HG02623 (cell line): ENCODE data around the gene AK1.
A peak's percentile ranks its signal among the peaks of the same experiment; 100 is the strongest.

ENCODE experiments used
- ATAC-seq: cut with Tn5 transposase; IDR thresholded peaks from one replicate; pipeline ENCODE4 v1.9.1; 2021; ENCODE audit warnings: moderate library complexity; ENCODE audit not compliant: unreplicated experiment

AK1 gene, protein sequence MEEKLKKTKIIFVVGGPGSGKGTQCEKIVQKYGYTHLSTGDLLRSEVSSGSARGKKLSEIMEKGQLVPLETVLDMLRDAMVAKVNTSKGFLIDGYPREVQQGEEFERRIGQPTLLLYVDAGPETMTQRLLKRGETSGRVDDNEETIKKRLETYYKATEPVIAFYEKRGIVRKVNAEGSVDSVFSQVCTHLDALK

DNA sequence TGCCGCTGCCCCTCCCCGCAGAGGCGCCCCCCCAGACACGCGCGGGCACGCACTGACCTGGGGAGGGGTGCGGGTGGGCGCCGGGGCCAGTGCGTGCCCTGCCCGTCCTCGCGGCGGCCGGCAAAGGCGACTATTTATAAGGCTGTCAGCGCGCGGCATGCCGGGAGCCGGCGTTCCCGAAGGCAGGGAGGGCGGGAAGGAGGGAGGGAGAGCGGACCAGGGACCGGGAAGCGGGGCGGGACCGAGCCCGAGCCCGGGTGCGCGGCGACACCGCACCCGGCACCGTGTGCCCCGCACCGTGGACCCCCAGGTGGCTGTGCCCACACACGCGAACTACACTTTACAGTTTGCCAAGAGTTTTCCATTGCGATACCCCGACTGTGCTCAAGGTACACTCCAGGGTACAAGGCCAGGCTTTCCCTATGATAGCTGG, at the start of gene AK1:
Gene AK1 (minus strand): TSS at position 110 of the 433 bp plus-strand sequence. CDS start 3,058 bp downstream, outside the sequence.
- ATAC-seq, result no peak

GRCh38 chr9:127926906-127927200, 49.4 kb upstream of the AK1 start:
- no peak for ATAC-seq

GRCh38 chr9:127925959-127926905, 48.8 kb upstream of the AK1 start:
- no peak for ATAC-seq

DNA sequence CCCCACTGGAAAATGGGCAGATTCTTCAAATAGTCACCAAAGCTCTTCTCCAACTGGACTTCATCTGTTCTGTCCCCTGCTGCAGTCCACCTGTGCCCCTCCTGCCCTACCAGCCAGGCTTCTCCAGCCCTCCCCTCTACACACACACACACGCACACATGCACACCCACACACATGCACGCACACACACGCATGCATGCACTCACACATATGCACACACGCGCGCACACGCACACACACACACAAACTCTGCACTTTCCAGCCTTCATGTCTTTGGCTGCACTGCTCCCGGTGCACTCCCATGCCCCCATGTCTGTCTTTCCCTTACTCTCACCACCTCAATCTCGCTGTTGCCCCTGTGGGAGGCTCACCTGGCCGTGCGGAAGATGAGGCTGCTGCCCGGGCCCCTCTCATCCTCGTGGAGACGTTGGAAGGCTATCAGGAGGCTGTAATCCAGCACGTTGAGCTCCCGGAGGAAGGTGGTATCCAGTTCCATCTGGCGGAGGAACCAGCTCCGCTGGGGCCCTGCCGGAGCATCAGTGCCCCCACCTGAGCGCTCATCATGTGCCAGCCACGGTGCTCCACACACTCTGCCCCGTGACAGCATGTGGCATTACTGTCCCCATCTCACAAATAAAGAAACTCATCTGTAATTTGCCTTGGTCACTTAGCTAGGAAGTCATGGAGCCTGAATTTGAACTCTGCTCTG, 47.4 kb upstream of the AK1 start:
- ATAC-seq, result no peak

- no peak for ATAC-seq
These were observed 46.3 kb upstream of the AK1 start for GRCh38 chr9:127923771-127924170.

DNA sequence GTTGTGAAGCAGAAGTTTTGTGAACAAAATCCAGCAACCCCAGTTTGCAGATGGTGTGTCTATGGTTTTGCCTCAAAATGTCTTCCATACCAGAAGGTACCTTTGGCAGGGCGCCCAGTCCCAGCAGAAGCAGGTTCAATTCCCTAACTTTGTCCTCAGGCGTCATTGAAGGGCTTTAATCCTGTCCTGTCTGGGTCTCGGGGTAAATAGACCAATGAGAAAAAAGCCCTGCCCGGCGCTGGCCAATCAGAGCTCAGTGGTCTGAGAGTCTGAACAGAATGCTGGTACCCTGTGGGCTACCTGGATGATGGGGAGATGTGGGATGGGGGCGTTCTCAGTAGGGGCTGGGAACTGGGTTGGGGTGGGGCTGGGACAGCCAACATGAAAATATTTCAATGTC, 45.6 kb upstream of the AK1 start:
- no peak for ATAC-seq

DNA sequence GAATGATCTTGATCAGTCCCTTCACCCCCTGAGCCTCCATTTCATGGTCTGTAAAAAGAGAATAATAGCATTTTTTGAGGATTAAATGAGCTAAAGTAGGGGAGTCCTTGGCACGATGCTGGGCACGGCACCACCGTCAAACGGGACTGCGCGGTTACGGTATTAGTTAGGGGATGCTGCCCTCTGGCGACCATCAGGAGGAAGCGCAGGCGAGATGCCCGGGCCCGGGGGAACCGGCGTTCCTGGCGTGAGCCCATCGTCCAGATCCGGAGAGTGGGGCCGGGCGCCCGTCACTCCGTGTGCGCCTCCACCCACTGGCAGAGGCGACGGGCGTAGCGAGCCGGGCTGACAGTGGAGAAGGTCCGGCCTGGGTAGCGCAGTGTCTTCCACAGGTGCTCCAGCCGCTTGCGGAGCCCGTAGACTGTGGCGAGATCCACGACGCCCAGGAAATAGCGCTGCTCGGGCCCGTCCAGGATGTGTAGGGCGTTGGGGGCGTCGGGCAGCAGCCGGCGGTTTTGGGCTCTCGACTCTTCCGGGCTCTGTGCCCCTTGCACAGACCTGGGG, 44.2 kb upstream of the AK1 start:
- ATAC-seq, result no peak

DNA sequence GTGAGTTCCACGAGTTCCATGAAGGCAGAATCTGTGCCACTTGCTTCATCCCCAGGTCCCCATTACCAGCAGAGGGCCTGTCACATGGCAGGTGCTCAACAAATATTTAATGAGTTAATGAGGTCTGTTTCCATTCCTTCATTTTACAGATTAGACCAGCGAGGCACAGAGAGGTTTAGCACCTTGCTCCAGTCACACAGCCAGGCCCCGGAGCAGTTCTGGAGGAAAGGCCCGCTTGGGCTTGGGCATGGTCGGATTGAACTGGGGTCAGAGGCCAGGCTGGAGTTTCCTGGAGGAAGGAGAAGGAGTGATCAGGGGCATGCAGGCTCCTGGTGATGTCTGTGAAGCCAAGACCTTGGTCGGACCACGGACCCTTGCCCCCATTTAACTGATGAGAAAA, 43.3 kb upstream of the AK1 start:
- ATAC-seq, result no peak

DNA sequence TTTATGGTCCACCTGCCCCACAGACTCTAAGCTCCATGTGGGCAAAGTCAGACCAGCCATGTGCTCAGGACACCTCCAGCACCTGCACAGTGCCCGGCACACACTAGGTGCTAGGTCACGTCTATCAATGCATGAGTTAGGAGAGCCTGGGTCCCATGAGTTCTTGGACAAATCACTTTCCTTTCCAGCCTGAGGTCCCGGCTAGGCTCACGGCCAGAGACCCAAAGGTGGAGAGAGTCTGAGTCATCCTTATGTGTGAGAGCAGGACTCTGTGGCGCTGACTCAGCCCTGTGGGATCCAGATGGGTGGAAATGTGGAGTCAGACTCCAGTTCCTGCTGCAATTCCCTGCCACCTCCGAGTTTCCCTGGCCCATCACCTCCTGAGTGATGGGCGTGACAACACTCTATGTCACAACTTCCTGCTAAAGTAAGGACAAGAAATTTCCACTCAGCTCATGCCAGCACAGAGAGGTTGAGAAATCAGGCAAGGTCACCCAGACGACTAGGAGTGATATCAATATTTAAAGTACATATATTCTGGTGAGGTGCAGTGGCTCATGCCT, 41.9 kb upstream of the AK1 start:
- ATAC-seq, result no peak

DNA sequence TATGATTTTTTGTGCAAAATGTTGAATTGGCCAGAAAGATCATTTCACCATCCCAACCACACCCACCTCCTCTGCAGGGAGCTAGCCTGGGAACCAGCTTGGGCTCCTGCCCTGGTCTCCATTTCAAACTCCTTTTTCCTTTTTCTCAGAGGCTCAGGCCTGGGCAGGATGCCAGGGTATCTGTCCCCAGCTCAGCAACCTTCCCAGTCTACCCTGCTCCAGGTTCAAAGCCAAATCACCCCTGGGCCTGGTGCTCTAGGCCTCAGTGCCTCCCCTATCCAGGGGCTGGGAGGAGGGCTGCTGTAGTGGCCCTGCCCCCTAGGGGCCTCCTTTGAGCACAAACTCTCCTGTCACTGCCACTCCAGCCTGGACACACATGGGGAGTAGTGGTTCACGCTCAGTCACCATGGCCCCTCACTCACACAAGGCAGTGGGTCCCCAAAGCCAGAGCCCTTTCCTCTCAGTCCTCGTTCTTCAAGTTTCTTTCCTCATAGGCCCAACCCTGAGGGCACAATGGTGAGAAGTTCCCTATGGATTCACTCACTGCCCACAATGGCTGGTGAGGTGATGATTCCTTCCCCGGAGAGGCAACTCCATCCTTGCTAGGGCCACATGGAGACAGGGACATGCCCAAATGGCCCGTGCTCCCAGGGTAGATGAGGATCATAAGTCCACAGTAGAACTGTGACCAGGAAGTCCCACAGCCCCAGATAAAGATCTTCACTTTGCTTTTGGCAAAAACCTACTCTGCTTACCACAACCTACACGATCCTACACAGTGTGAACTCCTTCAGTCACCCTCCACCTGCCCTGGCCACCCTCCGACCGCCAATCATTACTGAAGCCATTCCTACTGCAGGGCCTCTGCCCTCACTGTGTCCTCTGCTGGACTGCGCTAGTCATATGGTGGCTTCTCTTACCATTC, 41.0 kb upstream of the AK1 start:
- no peak for ATAC-seq

- ATAC-seq, result no peak
These were observed 40.1 kb upstream of the AK1 start for GRCh38 chr9:127917603-127918002.

GRCh38 chr9:127916720-127917581, 39.5 kb upstream of the AK1 start, which contains the start of gene ST6GALNAC4:
Gene ST6GALNAC4, minus strand, starts transcription at chr9:127917041. Its CDS starts 622 bp downstream, at chr9:127916419.
- ATAC-seq, result peak; percentile 68

- ATAC-seq, result no peak
These were observed 38.6 kb upstream of the AK1 start for GRCh38 chr9:127915801-127916719.

- no peak for ATAC-seq
These were observed 37.9 kb upstream of the AK1 start for GRCh38 chr9:127915325-127915752.

DNA sequence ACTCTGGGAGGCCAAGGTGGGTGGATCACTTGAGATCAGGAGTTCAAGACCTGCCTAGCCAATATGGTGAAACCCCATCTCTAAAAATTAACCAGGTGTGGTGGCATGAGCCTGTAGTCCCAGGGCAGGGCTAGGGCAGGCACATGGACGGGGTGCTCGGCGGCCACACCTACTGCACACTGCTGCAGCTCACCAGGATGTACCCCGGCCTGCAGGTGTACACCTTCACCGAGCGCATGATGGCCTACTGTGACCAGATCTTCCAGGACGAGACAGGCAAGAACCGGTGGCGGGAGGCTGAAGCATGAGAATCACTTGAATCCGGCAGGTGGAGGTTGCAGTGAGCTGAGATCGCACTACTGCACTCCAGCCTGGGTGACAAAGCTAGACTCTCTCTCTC, 36.2 kb upstream of the AK1 start:
- no peak for ATAC-seq

DNA sequence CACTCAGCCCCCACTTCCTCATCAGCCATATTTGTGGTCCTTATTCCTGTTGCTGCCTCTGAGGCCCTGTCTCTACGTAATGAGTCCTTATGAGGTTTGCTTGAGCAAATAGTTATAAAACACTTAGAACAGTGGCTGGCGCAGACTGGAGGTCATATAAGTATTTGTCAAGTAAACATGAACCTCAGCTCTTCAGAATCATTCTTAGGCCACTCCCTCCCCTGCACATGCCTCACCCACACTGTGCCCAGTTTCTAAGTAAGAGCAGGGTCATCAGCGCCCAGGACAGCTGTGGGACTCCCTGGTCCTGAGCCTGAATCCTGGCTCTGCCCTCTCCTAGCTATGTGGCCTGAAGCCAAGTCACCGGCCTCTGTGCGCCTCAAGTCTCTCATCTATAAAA, 35.4 kb upstream of the AK1 start:
- ATAC-seq, result no peak

DNA sequence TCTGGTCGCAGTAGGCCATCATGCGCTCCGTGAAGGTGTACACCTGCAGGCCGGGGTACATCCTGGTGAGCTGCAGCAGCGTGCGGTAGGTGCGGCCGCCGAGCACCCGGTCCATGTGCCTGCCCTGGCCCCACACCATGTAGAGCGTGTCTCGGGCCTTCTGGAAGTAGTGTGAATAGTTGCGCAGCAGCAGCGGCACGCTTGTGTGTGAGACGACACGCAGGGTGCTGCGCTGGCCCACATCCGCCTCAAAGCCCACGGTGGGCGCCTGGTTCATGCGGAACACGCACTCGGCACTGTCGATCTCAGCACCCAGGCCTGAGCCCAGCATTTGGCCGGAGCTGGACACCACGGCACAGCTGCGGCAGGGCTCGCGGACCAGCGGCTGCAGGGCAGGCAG, 34.8 kb upstream of the AK1 start:
- no peak for ATAC-seq

- ATAC-seq, result no peak
These were observed 33.2 kb upstream of the AK1 start for GRCh38 chr9:127910613-127911205.
